GM18907 (cell line): ENCODE measurements around the gene TMEM53.
"Not testable (repeated sequence)": the region's sequence is repeated elsewhere in the genome, so short reads cannot be mapped to it uniquely, and the experiment has no call there.

Experiments
- ATAC-seq: cut with Tn5 transposase; IDR thresholded peaks from one replicate; pipeline ENCODE4 v1.9.1; 2021; ENCODE audit warnings: mild to moderate bottlenecking, moderate library complexity; ENCODE audit not compliant: unreplicated experiment

TMEM53 gene

DNA sequence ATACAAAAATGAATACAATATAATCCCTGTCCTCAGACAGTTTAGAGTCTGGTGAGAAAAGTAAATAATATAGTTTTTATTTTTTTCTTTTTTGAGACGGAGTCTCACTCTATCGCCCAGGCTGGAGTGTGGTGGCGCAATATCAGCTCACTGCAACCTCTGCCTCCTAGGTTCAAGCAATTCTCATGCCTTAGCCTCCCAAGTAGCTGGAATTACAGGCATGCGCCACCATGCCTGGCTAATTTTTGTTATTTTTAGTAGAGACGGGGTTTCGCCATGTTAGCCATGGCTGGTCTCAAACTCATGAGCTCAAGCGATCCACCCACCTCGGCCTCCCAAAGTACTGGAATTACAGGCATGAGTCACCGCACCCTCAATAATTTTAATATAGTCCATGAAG lies 25.1 kb upstream of the TMEM53 start:
- ATAC-seq, result not testable (repeated sequence)

DNA sequence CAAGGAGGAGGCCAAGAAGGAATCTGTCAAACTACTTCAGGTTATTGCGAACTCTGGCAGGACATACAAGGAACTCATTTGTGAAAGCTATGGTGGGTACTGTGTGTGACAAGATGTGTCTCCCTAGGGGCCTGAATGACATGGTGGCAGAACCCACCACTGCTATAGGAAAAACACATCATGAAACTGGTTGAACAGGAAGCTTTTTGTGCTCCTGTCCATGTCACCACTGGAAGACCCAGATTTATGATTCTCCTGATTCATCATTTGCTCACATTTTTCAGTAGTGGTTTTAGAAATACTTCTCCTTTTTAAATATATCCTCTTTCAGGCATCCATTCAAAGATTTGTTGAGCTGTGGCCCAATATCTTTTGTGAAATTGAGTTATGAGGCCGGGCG lies 23.9 kb upstream of the TMEM53 start:
- ATAC-seq, result no peak

DNA sequence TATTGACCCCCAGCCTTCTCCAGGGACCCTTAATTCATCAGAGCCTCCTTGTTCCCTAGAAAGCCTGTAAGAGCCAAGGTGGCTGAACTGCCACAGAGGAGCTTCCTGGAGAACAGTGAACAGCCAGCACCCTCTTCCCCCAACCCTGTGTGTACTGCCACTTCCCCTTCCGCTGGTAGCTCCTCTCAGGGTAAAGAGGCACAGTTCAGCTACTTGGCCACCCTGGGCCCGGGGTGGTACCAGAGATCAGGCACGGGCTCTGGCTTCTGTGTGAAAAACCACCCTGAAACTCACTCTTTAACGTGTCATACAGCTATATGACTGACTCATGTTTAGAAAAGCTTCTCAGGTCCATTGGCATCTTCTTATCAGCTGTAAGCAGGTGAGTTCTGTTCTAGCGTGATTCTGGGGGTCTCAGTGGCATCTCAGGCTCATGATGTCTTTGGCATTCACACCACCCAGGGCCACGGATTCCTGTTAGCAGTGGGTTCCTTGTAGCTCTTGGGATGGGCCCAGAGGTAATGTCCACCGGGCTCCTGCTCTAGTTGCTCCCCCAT lies 22.6 kb upstream of the TMEM53 start:
- ATAC-seq, result peak; percentile 65

DNA sequence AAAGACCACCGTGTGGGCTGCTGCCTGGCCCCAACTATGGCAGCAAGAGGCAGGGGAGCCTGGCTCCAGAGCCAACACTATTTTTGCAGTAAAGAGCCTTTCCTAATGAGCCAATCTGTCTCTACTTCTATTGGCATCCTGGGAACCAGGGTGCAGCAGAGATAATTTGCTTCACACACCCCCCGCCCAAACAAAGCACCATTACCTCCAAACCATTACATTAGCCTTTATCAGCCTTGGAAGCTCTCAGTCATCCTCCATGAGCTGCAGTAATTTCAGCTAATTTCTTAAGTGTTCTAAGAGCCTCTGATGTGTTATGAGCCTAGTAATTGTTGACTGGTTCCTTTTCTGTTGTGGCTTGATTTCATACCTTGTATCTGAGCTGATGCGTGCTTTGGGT lies 21.8 kb upstream of the TMEM53 start:
- no peak for ATAC-seq

DNA sequence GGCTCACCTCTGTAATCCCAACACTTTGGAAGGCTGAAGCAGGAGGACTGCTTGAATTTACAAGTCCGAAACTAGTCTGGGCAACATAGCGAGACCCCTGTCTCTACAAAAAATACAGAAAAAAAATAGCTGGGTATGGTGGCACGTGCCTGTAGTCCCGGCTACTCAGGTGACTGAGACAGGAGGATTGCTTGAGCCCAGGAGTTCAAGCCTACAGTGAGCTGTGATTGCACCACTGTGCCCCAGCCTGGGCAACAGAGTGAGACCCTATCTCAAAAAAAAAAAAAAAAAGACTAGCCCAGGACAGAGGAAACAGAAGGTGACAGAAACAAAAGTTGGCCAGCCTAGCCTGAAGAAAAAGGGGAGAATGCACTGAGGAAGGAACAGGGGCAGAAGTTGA lies 21.4 kb upstream of the TMEM53 start:
- no peak for ATAC-seq

DNA sequence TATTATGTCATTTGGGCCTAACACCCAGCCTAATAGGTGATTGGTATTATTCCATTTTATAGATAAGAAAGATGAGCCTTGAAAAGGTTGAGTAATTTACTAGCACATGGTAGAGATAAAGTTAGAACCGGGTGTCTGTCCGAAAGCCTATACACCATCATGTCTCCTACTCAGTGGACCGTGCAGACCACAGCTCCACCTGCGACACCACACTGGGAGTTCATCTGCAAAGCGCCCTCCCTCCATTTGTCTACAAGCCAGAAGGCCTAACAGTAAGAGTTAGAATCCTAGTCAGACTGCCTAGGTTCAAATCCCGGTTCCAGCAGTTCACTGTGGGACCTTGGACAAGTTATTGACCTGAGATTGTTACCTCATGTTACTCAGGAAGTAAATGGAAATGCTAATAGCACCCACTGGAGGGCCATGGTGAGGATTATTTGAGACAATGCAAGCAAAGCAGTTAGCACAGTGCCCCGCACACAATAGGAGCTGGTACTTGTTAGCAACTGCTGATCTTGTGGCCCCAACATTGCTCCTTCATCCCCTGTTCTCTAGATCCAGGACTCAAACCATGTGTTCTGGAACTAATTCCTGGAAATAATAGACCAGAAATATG lies 20.7 kb upstream of the TMEM53 start:
- ATAC-seq, result peak; percentile 50

DNA sequence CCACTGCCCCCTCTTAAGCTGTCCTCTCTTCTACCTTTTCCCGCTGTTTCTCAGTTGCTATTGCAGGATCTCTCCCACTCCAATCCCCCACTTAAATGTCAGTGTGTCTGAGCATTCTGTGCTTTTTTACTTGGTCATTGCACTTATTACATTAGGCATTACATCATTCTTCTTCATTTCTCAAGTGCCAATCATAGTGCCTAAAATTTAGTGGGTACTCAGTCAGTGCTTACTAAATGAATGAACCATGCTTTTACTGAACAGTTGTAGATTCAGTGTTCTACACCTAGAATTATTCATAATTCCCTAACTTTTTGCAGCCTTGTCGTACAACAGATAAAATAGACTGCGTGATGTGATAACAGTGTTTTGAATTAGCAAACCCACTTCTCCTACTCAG lies 19.6 kb upstream of the TMEM53 start:
- ATAC-seq, result no peak

DNA sequence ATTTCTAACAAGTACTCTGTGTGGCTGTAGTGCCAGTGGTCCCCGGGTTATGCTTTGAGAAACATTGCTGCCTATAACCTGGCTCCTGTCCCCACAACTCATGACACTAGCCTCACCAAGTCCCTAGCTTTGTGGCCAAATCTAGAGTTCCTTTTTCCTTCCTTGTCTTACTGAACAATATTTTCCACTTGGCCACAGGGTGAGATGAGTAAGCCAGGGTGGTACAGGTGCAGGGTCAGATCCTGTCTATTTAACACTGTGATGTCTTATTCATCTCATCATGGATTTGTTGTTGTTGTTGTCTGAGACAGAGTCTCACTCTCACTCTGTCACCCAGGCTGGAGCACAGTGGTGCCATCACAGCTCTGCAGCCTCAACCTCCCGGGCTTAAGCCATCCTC lies 18.9 kb upstream of the TMEM53 start:
- ATAC-seq, result no peak

DNA sequence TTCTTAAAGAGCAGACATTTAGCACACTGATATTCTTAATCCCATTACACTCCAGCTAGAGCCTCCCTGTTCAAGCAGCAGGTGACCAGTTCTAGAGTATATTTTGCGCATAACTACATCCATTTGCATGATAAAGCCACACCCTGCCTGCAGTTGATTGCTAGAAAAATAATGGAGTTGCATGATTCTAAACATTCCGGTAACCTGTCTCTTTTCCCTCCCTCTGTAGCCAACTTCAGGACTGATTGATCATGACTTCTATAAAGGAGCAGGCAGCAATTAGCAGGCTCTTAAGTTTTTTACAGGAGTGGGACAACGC lies 15.1 kb upstream of the TMEM53 start:
- ATAC-seq, result no peak

DNA sequence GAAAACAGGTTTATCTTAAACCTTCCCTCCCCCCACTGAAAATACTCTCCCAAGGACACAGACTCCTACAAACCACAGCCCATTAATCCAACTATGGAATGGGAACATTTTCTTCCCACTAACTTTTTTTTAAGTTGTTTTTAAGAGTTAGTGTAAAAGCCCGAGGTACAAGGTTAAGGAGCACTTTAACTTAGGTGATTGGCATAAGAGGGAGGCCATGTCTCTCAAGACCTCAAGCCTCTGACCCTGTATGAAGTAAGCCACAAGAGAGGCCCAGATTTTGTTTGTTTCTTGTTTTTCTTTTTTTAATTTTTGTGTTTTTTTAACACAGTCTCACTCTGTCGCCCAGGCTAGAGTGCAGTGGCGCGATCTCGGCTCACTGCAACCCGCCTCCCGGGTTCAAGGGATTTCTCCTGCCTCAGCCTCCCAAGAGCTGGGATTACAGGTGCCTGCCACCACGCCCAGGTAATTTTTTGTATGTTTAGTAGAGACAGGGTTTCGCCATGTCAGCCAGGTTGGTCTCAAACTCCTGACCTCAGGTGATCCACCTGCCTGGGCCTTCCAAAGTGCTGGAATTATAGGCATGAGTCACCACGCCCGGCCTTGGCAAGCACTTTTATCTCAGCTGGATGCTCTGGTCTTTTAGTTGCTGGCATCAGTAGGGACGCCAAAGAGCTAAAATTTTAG lies 14.6 kb upstream of the TMEM53 start:
- no peak for ATAC-seq

DNA sequence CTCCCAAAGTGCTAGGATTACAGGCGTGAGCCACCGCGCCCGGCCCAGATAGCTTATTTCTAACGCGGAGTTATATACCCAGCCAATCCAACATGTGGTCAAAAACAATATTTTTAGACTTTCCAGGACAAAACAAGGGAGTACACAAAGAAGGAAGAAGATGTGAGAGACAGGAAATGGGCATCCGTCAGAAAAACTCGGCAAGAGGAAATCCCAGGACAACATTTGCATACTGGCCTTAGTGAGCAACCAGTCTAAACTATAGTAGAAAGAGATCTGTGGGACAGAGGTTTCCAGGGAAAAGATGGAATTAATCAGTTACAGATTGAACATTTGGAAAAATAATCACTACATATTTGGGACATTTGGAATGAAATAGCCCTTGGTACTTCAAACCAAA lies 11.6 kb upstream of the TMEM53 start:
- no peak for ATAC-seq

DNA sequence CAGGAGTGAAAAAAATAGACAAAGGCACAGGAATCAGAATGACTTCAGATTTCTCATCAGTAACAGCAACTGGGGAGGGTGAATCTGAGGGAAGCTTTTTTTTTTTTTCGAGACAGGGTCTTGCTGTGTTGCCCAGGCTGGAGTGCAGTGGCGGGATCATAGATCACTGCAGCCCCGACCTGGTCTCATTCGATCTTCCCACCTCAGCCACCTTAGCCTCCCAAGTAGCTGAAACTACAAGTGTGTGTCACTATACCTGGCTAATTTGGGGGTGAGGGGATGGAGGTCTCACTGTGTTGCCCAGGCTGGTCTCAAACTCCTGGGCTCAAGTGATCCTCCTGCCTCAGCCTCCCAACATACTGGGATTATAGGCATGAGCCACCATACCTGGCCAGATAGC lies 10.9 kb upstream of the TMEM53 start:
- ATAC-seq, result no peak

DNA sequence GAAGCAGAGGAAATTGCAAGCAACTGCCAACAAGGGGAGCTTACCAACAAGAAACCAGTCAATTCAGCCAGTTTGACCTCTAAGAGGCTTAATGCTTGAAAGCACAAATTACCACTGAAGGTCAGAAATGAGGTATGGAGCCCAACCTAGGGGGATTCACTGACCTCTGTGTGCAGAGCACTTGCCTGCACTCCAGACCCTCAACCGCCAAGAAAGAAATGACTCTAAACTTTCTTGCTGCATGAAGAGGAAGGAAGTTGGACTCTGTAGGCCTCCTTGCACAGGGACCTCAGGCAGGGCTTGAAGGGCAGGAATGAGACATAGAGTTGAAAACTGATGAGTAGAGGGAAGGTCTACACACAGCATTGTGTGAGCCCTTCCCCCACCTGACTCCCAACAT lies 10.2 kb upstream of the TMEM53 start:
- peak; percentile 73 for ATAC-seq

DNA sequence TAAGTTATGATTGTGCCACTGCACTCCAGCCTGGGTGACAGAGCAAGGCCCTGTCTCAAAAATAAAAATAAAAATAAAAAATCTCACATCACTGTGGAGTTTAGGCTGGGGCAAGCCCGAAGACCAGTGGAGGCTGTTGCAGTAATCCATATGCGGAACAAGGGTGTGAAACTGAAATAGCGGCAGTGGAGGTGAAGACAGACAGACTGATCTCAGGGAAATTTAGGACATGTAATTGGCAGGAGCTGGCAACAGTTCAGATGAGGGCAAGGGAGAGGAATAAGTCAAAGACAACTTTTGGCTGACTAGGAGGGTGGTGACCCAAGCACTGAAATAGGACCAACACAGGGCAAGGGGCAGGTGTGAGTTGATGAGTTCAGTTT lies 8.6 kb upstream of the TMEM53 start:
- ATAC-seq, result no peak

DNA sequence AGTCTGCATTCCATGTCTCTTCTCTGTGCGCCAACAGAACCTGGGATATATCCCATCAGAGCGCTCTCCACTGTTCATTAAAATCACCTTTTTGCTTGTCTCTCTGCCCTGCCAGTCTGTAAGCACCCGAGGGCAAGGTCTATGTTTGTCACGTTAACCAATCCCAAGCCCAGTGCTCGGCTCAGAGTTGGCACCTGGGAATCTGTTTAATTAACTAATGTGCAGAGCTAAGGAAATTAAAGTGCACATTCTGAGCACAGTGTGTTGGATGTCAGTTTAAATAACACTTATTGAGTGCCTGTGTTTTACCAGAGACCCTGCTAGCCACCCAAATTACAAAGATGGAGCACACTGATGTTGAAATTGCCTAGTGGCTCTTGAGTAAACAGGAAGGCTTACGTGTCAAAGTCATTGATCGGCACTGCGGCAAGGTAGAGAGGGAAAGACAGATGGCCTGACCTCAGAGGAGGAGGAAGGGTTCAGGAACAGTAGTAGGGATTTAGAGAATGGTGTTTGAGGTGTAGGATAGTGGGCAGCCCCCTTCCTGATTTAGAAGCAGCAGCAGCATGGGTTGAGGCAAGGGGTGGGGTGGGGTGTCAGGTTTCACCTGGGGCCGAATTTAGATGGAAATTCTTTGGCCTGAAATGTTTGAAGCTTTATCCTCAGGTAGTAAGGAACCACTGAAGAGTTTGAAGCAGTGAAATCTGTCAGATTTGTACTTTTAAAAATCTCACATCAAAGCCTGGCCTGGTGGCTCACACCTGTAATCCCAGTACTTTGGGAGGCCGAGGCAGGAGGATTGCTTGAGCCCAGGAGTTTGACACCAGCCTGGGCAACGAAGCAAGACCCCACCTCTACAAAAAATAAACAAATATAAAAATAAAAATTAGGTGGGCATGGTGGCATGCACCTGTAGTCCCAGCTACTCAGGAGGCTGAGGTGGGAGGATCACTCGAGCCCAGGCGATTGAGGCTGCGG lies 7.9 kb upstream of the TMEM53 start:
- ATAC-seq, result no peak

DNA sequence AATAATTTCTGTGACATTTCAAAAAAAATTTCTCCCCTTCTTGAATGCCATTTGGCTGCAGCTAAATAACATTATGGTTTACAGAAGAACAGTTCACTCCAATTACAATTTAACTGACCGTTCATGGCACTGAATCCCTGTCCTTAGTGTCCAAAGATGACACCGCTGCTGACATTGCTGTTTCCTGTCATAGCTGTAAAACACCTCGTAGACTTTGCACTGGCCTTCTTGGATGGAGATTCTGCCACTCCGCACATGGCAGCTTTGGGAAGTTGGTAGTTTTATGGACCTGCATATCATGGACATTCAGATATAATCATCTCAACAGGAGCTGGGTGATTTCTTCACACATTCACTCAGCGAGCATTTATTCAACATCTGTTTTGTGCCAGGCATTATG lies 5.2 kb upstream of the TMEM53 start:
- no peak for ATAC-seq

DNA sequence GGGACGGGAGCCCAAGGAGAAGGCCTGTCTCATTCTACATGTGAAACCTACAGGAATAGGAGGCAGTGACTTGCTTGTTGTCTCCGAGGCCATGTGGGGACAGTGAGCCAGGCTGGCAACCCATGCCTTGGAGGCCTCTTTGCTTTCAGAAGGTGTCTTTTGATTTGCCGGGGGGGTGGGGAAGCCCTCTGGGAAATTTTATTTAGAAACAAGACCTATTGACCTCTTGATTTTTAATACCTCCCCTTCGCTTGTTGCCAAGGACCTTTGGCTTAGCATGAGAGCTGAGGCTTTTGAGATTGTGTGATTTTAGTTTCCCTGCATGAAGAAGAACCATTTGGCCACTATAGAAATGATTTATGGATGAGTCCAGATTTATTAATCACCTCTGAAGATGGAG lies 4.3 kb upstream of the TMEM53 start:
- no peak for ATAC-seq

DNA sequence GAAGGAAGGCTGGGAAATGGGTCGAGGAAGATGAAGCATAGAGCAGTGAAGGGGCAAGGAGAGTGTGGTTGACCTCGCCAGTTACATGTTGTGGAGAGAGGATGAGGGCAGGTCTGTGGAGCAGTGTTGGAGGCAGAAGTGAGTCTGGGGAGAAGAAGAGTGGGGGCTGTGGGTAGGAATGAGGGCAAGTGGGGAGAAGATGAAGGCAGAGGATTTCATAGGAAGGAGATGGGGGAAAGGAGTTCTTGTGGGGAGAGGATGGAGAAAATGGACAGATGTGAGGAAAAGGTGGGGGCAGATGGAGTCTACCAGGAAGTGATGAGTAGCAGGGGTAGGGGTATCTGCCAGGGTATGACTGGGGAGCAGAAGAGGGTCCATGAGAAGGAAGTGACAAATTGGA lies 3.8 kb upstream of the TMEM53 start:
- no peak for ATAC-seq

DNA sequence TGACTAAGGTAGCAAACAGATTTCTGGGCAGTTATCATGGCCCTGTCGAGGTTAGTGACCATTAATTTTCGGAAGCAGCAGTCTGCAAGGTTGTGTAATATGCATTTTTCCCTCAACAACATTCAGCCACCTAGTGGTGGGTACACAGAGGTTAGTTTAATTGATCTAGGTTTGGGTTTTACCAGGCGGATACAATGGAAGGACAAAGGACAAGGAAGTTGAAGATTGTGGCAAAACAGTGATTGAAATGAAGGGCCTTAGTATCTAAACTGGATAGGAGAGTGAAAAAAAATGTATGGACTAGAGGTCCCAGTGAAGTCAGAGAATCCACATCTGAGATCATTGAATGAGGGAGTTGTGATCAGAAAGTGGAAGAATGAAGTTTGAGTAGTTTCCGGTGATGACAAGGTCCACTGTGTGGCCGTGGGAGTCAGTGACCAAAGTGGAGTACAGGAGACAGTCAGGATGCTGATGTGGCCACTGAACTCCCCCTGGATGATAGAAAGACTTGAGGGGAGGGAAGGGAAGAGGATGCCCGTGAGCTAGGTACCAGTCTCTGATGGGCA lies 3.0 kb upstream of the TMEM53 start:
- no peak for ATAC-seq

DNA sequence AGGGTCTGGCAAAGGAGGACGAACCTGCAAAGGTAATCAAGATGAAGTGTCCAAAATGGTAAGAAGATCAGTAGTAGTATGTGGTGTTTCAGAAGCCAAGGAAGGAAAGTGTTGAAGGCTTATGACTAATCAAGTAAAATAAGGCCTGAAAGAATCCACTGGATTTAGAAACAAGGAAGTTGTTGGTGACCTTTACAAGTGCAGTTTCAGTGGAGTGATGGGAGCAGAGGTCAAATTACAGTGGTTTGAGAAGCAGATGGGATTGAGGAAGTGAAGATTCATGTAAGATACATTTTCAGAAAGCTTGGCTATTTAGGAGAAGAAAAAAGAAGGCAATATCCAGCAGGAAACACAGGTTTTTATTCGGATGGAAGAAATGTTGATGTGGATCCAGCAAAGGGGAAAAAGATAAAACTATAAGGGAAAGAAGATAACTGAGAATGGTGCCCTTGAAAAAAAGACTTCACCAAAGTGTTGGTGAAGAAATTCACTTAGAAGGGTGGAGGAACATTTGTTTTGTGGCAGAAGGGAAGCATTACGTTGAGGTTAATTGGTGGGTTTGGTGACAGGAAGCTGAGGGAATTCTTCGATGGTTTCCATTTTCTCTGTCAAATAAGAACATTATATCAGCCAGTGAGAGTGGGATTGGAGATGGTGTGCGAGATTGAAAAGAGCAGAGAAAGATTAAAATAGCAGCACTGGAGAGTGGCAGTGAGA lies 2.4 kb upstream of the TMEM53 start:
- ATAC-seq, result no peak

DNA sequence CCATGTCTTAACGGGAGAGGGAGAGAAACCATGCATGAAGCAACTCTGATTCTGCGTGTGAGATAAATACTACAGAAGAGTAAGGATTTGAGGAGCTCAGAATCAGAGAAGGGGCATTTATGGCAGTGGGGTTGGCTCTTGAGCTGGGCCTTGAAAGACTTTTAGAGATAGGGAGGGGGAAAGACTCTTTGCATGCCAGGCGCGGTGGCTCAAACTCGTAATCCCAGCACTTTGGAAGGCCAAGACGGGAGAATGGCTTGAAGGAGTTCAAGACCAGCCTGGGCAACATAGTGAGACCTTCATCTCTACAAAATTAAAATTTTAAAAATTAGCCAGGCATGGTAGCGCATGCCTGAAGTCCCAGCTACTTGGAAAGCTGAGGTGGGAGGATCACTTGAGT lies 905 bp upstream of the TMEM53 start:
- ATAC-seq, result no peak
